SU-DHL-6 (cell line): ENCODE results near the gene CFAP68.

Source experiments
- H2AFZ ChIP-seq: fragments of 200-600 bp; sonication (generic); 2 replicates; pipeline ENCODE4 v1.6.1; 2014; ENCODE audit warnings: low read depth, mild to moderate bottlenecking, moderate library complexity, mixed read lengths, antibody characterized with exemption, low read length; ENCODE audit not compliant: severe bottlenecking
- H3F3A ChIP-seq: fragments of 200-600 bp; shearing (Covaris generic); 2 replicates; pipeline ENCODE4 v1.6.0; 2016; ENCODE audit warnings: antibody characterized with exemption, mild to moderate bottlenecking; ENCODE audit not compliant: insufficient read depth
- H3K27ac ChIP-seq: fragments of 200-600 bp; sonication (generic); 2 replicates; pipeline ENCODE4 v1.5.1; 2016; ENCODE audit warnings: low read depth, mild to moderate bottlenecking, low read length, moderate library complexity, mixed read lengths
- H3K27me3 ChIP-seq: fragments of 200-600 bp; sonication (generic), shearing (Covaris generic); 2 replicates; pipeline ENCODE4 v1.6.0; 2014; ENCODE audit warnings: mild to moderate bottlenecking, low read length
- H3K36me3 ChIP-seq: fragments of 200-600 bp; sonication (generic); 2 replicates; pipeline ENCODE4 v1.6.1; 2014; ENCODE audit warnings: mild to moderate bottlenecking, low read length, mixed read lengths
- H3K4me2 ChIP-seq: fragments of 300-600, 200-600 bp; shearing (Covaris generic), sonication (generic); 2 replicates; pipeline ENCODE4 v1.6.0; 2014; ENCODE audit warnings: low read length, low read depth, mild to moderate bottlenecking; ENCODE audit not compliant: poor library complexity, severe bottlenecking
- H3K4me3 ChIP-seq: fragments of 200-600 bp; sonication (generic); 2 replicates; pipeline ENCODE4 v1.5.1; 2014; ENCODE audit warnings: antibody characterized with exemption, low read length, mild to moderate bottlenecking, mixed read lengths; ENCODE audit not compliant: insufficient read depth, poor library complexity, severe bottlenecking
- H3K79me2 ChIP-seq: fragments of 200-600 bp; sonication (generic); 2 replicates; pipeline ENCODE4 v1.6.1; 2014; ENCODE audit warnings: mild to moderate bottlenecking, low read length, moderate library complexity; ENCODE audit not compliant: insufficient read depth
- H3K9ac ChIP-seq: fragments of 200-600 bp; sonication (generic); 2 replicates; pipeline ENCODE4 v1.7.0; 2014; ENCODE audit warnings: mild to moderate bottlenecking, low read length
- H3K9me2 ChIP-seq: fragments of 200-600 bp; sonication (generic); replicated peaks from 2 replicates; pipeline ENCODE4 v1.6.1; 2014; ENCODE audit warnings: low read length; ENCODE audit not compliant: insufficient read depth
- H3K9me3 ChIP-seq: fragments of 200-600 bp; sonication (generic); 2 replicates; pipeline ENCODE4 v1.6.1; 2014; ENCODE audit warnings: low read length, mixed read lengths; ENCODE audit not compliant: insufficient read depth
- H4K20me1 ChIP-seq: fragments of 200-600 bp; sonication (generic); 2 replicates; pipeline ENCODE4 v1.6.1; 2014; ENCODE audit warnings: low read depth, mild to moderate bottlenecking, antibody characterized with exemption, low read length, moderate library complexity, mixed read lengths
- CTCF ChIP-seq: fragments of 200-600 bp; sonication (generic); IDR thresholded peaks from one replicate; pipeline ENCODE4 v1.5.1; 2017; ENCODE audit warnings: antibody characterized with exemption, mild to moderate bottlenecking, low read length, moderate library complexity; ENCODE audit not compliant: insufficient read depth, poor library complexity, severe bottlenecking
- EZH2phosphoT487 ChIP-seq: fragments of 200-600 bp; sonication (generic), shearing (Covaris generic); conservative IDR thresholded peaks from 2 replicates; pipeline ENCODE4 v1.6.1; 2018; ENCODE audit warnings: mild to moderate bottlenecking, antibody characterized with exemption, low read length, moderate library complexity, mixed read lengths

CFAP68 gene

DNA sequence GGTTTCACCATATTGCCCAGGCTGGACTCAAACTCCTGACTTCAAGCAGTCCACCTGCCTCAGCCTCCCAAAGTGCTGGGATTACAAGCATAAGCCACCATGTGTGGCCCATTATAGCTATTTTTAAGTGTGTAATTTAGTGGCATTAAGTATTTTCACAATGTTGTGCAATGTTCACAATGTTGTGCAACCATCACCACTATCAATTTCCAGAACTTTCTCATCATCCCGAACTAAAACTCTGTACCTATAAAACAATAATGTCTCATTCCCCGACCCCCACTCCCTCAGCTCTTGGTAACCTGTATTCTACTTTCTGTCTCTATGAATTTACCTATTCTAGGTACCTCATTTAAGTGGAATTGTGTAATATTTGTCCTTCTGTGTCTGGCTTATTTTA is 7.5 kb downstream of the CFAP68 start:
- H3K36me3 ChIP-seq: no peaks in the 10 kb centered on the region
- no peak overlapping the region for H2AFZ ChIP-seq
- no peaks in the 10 kb centered on the region for H3K79me2 ChIP-seq
- H3K27me3 ChIP-seq: no peaks in the 10 kb centered on the region
- no peak overlapping the region for H3K9ac ChIP-seq
- H3F3A ChIP-seq: no peaks in the 10 kb centered on the region
- TF ChIP-seq EZH2phosphoT487 (no peak), CTCF (no peak)
- no peaks in the 10 kb centered on the region for H3K9me3 ChIP-seq
- H3K9me2 ChIP-seq: no peaks in the 10 kb centered on the region
- H3K4me3 ChIP-seq: no peak overlapping the region
- no peak overlapping the region for H3K27ac ChIP-seq
- no peaks in the 10 kb centered on the region for H4K20me1 ChIP-seq
- no peak overlapping the region for H3K4me2 ChIP-seq

DNA sequence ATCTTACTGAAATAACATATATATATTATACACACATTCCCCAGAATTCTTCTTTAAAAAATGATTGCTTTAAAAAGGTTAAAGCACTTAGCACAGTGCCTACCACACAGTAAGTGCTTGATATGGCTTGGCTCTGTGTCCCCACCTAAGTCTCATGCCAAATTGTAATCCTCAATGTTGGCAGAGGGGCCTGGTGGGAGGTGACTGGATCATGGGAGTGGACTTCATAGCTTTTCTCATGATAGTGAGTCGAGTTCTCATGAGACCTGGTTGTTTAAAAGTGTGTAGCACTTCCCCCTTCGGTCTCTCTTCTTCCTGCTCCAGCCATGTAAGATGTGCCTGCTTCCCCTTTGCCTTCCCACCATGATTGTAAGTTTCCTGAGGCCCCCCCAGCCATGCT is 26.1 kb downstream of the CFAP68 start:
- no peak for TF ChIP-seq EZH2phosphoT487
- TF ChIP-seq CTCF: no peak
- Histone ChIP-seq H3K9me3 (no peaks in the 10 kb centered on the region), H3K9me2 (no peaks in the 10 kb centered on the region)

GRCh38 chr11:111906680-111907079 is 27.3 kb downstream of the CFAP68 start:
- Histone ChIP-seq H2AFZ (no peak overlapping the region), H3K9me2 (no peaks in the 10 kb centered on the region), H3F3A (no peaks in the 10 kb centered on the region), H3K79me2 (no peaks in the 10 kb centered on the region), H3K27ac (no peak overlapping the region), H4K20me1 (no peaks in the 10 kb centered on the region), H3K27me3 (no peaks in the 10 kb centered on the region), H3K36me3 (no peaks in the 10 kb centered on the region), H3K9ac (no peak overlapping the region), H3K4me3 (no peak overlapping the region), H3K9me3 (no peaks in the 10 kb centered on the region), H3K4me2 (no peak overlapping the region)
- TF ChIP-seq EZH2phosphoT487: no peak

More for the DNA sequence above, 26.1 kb downstream of the CFAP68 start:
- H2AFZ ChIP-seq: no peak overlapping the region
- no peaks in the 10 kb centered on the region for H3K36me3 ChIP-seq
- H4K20me1 ChIP-seq: no peaks in the 10 kb centered on the region
- no peak overlapping the region for H3K9ac ChIP-seq
- H3K4me3 ChIP-seq: no peak overlapping the region
- H3K4me2 ChIP-seq: no peak overlapping the region
- H3K27ac ChIP-seq: no peak overlapping the region
- H3F3A ChIP-seq: no peaks in the 10 kb centered on the region
- H3K27me3 ChIP-seq: no peaks in the 10 kb centered on the region
- H3K79me2 ChIP-seq: no peaks in the 10 kb centered on the region

DNA sequence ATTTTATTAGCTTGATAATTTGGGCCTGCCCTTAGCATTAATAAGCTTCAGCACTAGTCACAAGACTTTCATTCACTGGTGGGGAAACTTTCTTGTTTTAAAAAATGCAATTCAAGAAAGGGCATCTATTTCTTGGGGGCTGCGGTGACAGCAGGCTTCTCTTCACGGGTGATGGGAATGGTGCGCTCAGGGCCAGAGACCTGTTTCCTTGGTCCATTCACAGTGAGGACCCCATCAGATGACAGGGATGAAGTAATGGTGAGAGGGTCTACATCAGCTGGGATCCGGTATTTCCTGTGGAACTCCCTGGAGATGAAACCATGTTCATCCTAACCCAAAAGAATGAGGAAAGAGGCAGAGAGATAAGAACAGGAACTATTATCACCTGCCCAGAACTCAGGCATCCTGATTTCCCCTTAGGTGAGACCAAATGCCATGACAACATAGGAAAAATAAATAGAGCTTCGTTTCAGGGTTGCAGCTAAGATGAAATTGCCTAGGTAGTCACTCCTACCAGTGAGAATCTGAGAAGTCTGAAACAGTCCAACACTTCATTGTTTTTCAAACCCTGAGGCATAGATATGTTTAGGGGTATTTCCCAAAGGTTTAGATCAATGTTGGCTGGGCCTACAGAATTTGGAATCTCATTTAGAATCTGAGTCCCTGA is 29.4 kb downstream of the CFAP68 start:
- no peak overlapping the region for H3K9ac ChIP-seq
- H3K4me3 ChIP-seq: no peak overlapping the region
- TF ChIP-seq EZH2phosphoT487 (no peak), CTCF (no peak)
- H3K27me3 ChIP-seq: no peaks in the 10 kb centered on the region
- H3K9me3 ChIP-seq: no peaks in the 10 kb centered on the region
- H3K9me2 ChIP-seq: no peaks in the 10 kb centered on the region
- no peaks in the 10 kb centered on the region for H3K79me2 ChIP-seq
- H3F3A ChIP-seq: no peaks in the 10 kb centered on the region
- H3K4me2 ChIP-seq: no peak overlapping the region
- no peaks in the 10 kb centered on the region for H4K20me1 ChIP-seq
- H3K27ac ChIP-seq: no peak overlapping the region
- no peak overlapping the region for H2AFZ ChIP-seq
- no peaks in the 10 kb centered on the region for H3K36me3 ChIP-seq
